Calu3 (cell line): ENCODE data around the gene CDH3. TPM values are rescaled to one million over a fixed set of nuclear protein-coding genes. Genes with fewer than 3 reads are reported as not detected.

Experiments used
- BruUV-seq: library from RNA; stranded (reverse); fragments of 400-500 nt; replicated peaks from 2 replicates; lab custom pipeline; 2021; lab: Mats Ljungman, UMichigan
- CTCF ChIA-PET: fragments of 300-600 bp; sonication (Branson Sonifier 250); formaldehyde crosslinking; loops from one replicate; lab custom pipeline; 2022; ENCODE audit warnings: antibody characterized with exemption; lab: Charles Lee
- DNase-seq: peaks from one replicate; pipeline ENCODE4 v3.0.0; 2022
- H3K27ac Mint-ChIP-seq: one replicate; pipeline ENCODE4 v1.8.0; 2022; ENCODE audit warnings: mixed read lengths; ENCODE audit not compliant: unreplicated experiment
- H3K27me3 Mint-ChIP-seq: one replicate; pipeline ENCODE4 v1.8.0; 2022; ENCODE audit warnings: mixed read lengths; ENCODE audit not compliant: unreplicated experiment
- H3K36me3 Mint-ChIP-seq: one replicate; pipeline ENCODE4 v1.8.0; 2022; ENCODE audit warnings: mild to moderate bottlenecking, moderate library complexity, mixed read lengths; ENCODE audit not compliant: insufficient read depth, unreplicated experiment
- H3K4me1 Mint-ChIP-seq: one replicate; pipeline ENCODE4 v1.8.0; 2022; ENCODE audit warnings: mild to moderate bottlenecking, low read depth, mixed read lengths; ENCODE audit not compliant: unreplicated experiment
- H3K4me3 Mint-ChIP-seq: one replicate; pipeline ENCODE4 v1.8.0; 2022; ENCODE audit warnings: mild to moderate bottlenecking, low read depth, moderate library complexity, mixed read lengths; ENCODE audit not compliant: unreplicated experiment
- H3K9me3 Mint-ChIP-seq: one replicate; pipeline ENCODE4 v1.8.0; 2022; ENCODE audit warnings: low read depth, mixed read lengths; ENCODE audit not compliant: unreplicated experiment
- CTCF ChIP-seq: fragments of 200-600 bp; IDR thresholded peaks from one replicate; pipeline ENCODE4 v1.8.0; 2022; ENCODE audit warnings: antibody characterized with exemption; ENCODE audit not compliant: unreplicated experiment
- intact Hi-C: fragments of 100-400 bp; cut with micrococcal nuclease; formaldehyde crosslinking; loops from one replicate; pipeline ENCODE4 v1.10.0; 2022; ENCODE audit not compliant: unreplicated experiment
- total RNA-seq: library from RNA; stranded (reverse); gene quantifications from 2 replicates; pipeline ENCODE4 v1.2.3, GENCODE V29; 2022

CDH3 gene
- total RNA-seq, 1 experiment from 2014 or later: 41.7 TPM

- Mint-ChIP-seq H3K4me3 (no peak overlapping the region), H3K9me3 (no peaks in the 10 kb centered on the region), H3K27ac (no peak overlapping the region), H3K36me3 (no peaks in the 10 kb centered on the region), H3K27me3 (no peaks in the 10 kb centered on the region), H3K4me1 (peaks cover 9% of the 10 kb centered on the region)
- CTCF ChIA-PET: no interaction called here
- TF ChIP-seq CTCF: no peak
- BruUV-seq: no TSS peak
- no peak for DNase-seq
- intact Hi-C loops: no loop called here
Observed at GRCh38 chr16:68656751-68657150, 11.6 kb downstream of the CDH3 start.

- CTCF ChIA-PET: interaction anchor here (0.6 to 1.6 kb wide), 10 partner anchors 14 to 1095 kb away, joined by 3 to 12 read pairs (median 4); partner anchors contain the start of gene CDH3
- DNase-seq: peak; percentile 46
- Mint-ChIP-seq H3K27me3 (no peaks in the 10 kb centered on the region), H3K4me3 (peak overlapping the region; percentile 39), H3K9me3 (no peaks in the 10 kb centered on the region), H3K4me1 (peaks cover 9% of the 10 kb centered on the region), H3K36me3 (no peaks in the 10 kb centered on the region), H3K27ac (peak overlapping the region; percentile 66)
- BruUV-seq: no TSS peak
- intact Hi-C loops: no loop called here
- no peak for TF ChIP-seq CTCF
Observed at GRCh38 chr16:68658341-68658973, 13.3 kb downstream of the CDH3 start.

DNA sequence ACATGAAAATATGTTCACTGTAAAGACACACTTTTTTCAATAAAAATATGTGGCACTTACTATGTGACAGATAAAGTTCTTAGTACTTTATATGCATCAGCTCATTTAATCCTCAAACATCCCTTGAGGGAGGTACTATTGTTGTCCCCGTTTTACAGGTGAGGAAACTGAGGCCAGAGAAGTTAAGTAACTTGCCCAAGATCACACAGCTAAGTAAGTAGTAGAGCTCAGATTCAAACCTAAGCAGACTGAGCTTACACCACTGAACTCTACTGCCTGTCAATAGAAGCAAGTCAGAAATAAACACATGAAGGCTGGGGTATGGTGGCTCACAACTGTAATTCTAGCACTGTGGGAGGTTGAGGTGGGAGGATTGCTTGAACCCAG is 13.9 kb downstream of the CDH3 start:
- no peaks in the 10 kb centered on the region for H3K9me3 Mint-ChIP-seq
- CTCF ChIA-PET: interaction anchor here (0.6 to 1.6 kb wide), 8 partner anchors 14 to 1096 kb away, joined by 3 to 12 read pairs (median 4); partner anchors contain the start of gene CDH3
- no peak for DNase-seq
- H3K4me1 Mint-ChIP-seq: peaks cover 9% of the 10 kb centered on the region
- no peak for TF ChIP-seq CTCF
- peak overlapping the region; percentile 39 for H3K4me3 Mint-ChIP-seq
- BruUV-seq: no TSS peak
- H3K27me3 Mint-ChIP-seq: no peaks in the 10 kb centered on the region
- H3K36me3 Mint-ChIP-seq: no peaks in the 10 kb centered on the region
- intact Hi-C loops: no loop called here
- peak overlapping the region; percentile 66 for H3K27ac Mint-ChIP-seq

- H3K9me3 Mint-ChIP-seq: no peaks in the 10 kb centered on the region
Observed at GRCh38 chr16:68659412-68660358, 14.6 kb downstream of the CDH3 start.

More at GRCh38 chr16:68659412-68660358, 14.6 kb downstream of the CDH3 start:
- Mint-ChIP-seq H3K4me1 (peaks cover 9% of the 10 kb centered on the region), H3K27ac (no peak overlapping the region), H3K36me3 (no peaks in the 10 kb centered on the region), H3K27me3 (no peaks in the 10 kb centered on the region), H3K4me3 (no peak overlapping the region)
- BruUV-seq: no TSS peak
- no peak for TF ChIP-seq CTCF
- DNase-seq: no peak
- CTCF ChIA-PET: interaction anchor here (0.7 to 1.6 kb wide), 3 partner anchors 16 to 148 kb away, joined by 3 to 9 read pairs (median 4); no protein-coding TSS in a partner anchor
- intact Hi-C loops: loop anchor here (10.0 kb wide), 1 partner anchor 65 kb away; no protein-coding TSS in a partner anchor
